Esophagus squamous epithelium (tissue), 5 donors: Measurements from ENCODE around the gene CYP3A5. TPM values are rescaled to one million over a fixed set of nuclear protein-coding genes. Genes with fewer than 3 reads are reported as not detected.

Experiments
- DNase-seq: peaks from one replicate; lab custom pipeline; 2025; lab: John Stamatoyannopoulos, UW
- H3K27ac ChIP-seq, 4 donors: fragments of 200-600 bp; sonication (generic); one replicate each; pipeline ENCODE4 v1.5.1; 2016 to 2019; ENCODE audit warnings: mild to moderate bottlenecking in 1 of 4
- H3K27me3 ChIP-seq, 4 donors: fragments of 200-600 bp; sonication (generic); 1 replicate in 3 of 4; 2 replicates in 1 of 4; pipeline versions ENCODE4 v1.5.1 to v1.6.0; 2017 to 2021; ENCODE audit warnings: antibody characterized with exemption in 1 of 4
- H3K36me3 ChIP-seq, 3 donors: fragments of 200-600 bp; sonication (generic); one replicate each; pipeline ENCODE4 v1.5.1; 2016 to 2019
- H3K4me1 ChIP-seq, 3 donors: fragments of 200-600 bp; sonication (generic); one replicate each; pipeline ENCODE4 v1.5.1; 2017 to 2019
- H3K4me3 ChIP-seq, 4 donors: fragments of 200-600 bp; sonication (generic); 1 replicate in 3 of 4; 2 replicates in 1 of 4; pipeline ENCODE4 v1.5.1; 2016 to 2019; ENCODE audit warnings: mild to moderate bottlenecking in 2 of 4, moderate library complexity in 1 of 4
- H3K9me3 ChIP-seq, 3 donors: fragments of 200-600 bp; sonication (generic); one replicate each; pipeline ENCODE4 v1.5.1; 2016 to 2019
- POLR2A ChIP-seq, 4 donors: fragments of 450-650 bp; IDR thresholded peaks; one replicate each; pipeline ENCODE4 v1.6.1; 2017; ENCODE audit warnings: antibody characterized with exemption in 4 of 4, mild to moderate bottlenecking in 4 of 4, moderate library complexity in 3 of 4
- WGBS, 2 donors: methylation state at CpG; one replicate each; pipeline ENCODE4 v1.1.5; 2018; 5-methylcytosine and 5-hydroxymethylcytosine counted together
- intact Hi-C: fragments of 100-400 bp; cut with DNase I; formaldehyde crosslinking; loops from one replicate; pipeline ENCODE4 v1.15.0; 2022
- total RNA-seq, 4 donors: library from RNA; depleted of rRNA; stranded (reverse); fragments of >200 nt; gene quantifications; one replicate each; pipeline ENCODE4 v1.1.0, GENCODE V29; 2016
- TF ChIP-seq, protein P1 (sequence below), 6 experiments: fragments of 450-650 bp in 4 of 6; fragments of 200-600 bp in 2 of 6; sonication (generic) in 2 of 6; IDR thresholded peaks; one replicate each; pipeline ENCODE4 v1.5.1; 2016 to 2019; ENCODE audit warnings: antibody characterized with exemption in 6 of 6, mild to moderate bottlenecking in 4 of 6, moderate library complexity in 4 of 6
- donor health status: DM: yes; HTN: yes; CAD: no.

CYP3A5 gene
- total RNA-seq, 4 donors from 2014 or later: 34.5 to 99.8 (median 79.1) TPM

DNA sequence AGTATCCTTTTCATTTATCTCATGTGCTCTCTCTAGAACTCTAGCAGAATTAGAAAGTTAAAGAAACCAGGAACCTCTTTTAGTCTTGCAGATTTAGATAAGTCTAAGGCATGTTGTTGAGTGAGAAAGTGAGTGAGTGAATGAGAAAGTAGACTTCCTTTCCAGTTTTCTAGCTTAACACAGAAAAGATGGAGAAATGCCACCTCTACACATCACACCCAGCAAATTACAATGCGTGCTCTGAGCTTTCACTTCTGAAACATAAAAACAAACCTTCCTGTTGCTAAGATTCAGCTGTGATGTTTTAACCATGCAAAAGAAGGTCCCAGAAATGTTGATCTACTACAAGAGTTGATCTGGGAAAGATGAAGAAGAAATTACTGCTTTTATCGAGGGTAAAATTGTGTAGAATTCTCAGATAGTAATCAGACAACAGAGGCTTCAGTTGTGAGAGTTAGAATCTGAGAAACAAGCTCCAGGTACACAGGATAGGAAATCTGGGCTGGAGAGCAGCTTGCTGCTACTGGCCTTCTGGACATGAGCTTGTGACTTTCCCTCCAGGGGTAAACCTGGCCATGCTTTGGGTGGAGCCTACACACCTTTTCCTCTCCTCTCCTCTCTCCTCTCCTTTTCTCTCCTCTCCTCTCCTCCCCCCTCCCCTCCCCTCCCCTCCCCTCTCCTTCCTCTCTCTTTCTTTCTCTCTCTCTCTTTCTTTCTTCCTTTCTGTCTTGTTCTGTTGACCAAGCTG is 4.6 kb downstream of the CYP3A5 start:
- TF ChIP-seq, protein P1, sequence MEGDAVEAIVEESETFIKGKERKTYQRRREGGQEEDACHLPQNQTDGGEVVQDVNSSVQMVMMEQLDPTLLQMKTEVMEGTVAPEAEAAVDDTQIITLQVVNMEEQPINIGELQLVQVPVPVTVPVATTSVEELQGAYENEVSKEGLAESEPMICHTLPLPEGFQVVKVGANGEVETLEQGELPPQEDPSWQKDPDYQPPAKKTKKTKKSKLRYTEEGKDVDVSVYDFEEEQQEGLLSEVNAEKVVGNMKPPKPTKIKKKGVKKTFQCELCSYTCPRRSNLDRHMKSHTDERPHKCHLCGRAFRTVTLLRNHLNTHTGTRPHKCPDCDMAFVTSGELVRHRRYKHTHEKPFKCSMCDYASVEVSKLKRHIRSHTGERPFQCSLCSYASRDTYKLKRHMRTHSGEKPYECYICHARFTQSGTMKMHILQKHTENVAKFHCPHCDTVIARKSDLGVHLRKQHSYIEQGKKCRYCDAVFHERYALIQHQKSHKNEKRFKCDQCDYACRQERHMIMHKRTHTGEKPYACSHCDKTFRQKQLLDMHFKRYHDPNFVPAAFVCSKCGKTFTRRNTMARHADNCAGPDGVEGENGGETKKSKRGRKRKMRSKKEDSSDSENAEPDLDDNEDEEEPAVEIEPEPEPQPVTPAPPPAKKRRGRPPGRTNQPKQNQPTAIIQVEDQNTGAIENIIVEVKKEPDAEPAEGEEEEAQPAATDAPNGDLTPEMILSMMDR (IDR thresholded peaks at IDR 0.05): no peak
- no peak for TF ChIP-seq POLR2A (IDR thresholded peaks at IDR 0.05)
- intact Hi-C loops: no loop called here
- peaks cover 0 to 73% (median 4%) of the 10 kb centered on the region in 3 donors for H3K36me3 ChIP-seq
- WGBS, 2 donors: 53 to 64% methylated on average over 2 of the region's 2 CpGs
- no peak overlapping the region for H3K4me3 ChIP-seq
- H3K27ac ChIP-seq: no peak overlapping the region
- DNase-seq: no peak
- H3K9me3 ChIP-seq: no peaks in the 10 kb centered on the region
- no peaks in the 10 kb centered on the region for H3K27me3 ChIP-seq
- peaks cover 0 to 32% (median 0%) of the 10 kb centered on the region in 3 donors for H3K4me1 ChIP-seq

DNA sequence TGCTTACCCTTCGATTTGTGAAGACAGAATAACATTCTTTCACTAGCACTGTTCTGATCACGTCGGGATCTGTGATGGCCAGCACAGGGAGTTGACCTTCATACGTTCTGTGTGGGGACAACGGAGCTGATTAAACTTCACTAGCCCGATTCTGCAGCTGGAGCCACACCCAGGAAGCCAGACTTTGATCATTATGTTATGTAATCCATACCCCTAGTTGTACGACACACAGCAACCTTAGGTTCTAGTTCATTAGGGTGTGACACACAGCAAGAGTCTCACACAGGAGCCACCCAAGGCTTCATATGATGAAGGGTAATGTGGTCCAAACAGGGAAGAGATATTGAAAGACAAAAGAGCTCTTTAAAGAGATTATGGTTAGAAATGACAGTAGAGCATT is 7.2 kb downstream of the CYP3A5 start:
- 80 to 88% methylated on average over 7 of the region's 7 CpGs for WGBS, 2 donors
- no peak overlapping the region for H3K27ac ChIP-seq
- TF ChIP-seq, protein P1 (IDR thresholded peaks at IDR 0.05): no peak
- TF ChIP-seq POLR2A (IDR thresholded peaks at IDR 0.05): no peak
- no peaks in the 10 kb centered on the region for H3K9me3 ChIP-seq
- DNase-seq: no peak
- peaks cover 0 to 10% (median 0%) of the 10 kb centered on the region in 3 donors for H3K4me1 ChIP-seq
- no peaks in the 10 kb centered on the region for H3K27me3 ChIP-seq
- intact Hi-C loops: no loop called here
- no peak overlapping the region for H3K4me3 ChIP-seq
- H3K36me3 ChIP-seq: peaks cover 0 to 98% (median 4%) of the 10 kb centered on the region in 3 donors

DNA sequence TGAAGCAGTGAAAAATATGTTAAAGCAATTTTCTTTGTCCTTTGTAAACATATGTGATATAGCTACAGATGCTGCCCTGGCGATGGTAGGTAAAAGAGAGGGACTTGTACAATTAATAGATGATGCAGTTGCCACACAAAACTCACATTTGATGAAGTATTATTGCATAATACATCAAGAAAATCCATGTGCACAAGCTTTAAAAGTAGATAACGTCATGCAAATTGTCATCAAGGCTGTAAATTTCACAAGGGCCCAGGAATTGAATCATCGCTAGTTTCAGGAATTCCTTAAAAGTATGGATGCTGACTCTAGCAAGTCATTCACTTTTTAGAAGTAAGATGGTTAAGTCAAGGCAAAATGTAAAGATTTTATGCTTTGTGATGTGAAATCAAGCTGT is 10.0 kb downstream of the CYP3A5 start:
- 86 to 88% methylated on average over 3 of the region's 3 CpGs for WGBS, 2 donors
- Histone ChIP-seq H3K27me3 (no peaks in the 10 kb centered on the region), H3K36me3 (peaks cover 0 to 100% (median 4%) of the 10 kb centered on the region in 3 donors), H3K27ac (no peak overlapping the region), H3K4me3 (no peak overlapping the region), H3K4me1 (no peaks in the 10 kb centered on the region), H3K9me3 (no peaks in the 10 kb centered on the region)
- TF ChIP-seq, protein P1 (IDR thresholded peaks at IDR 0.05): no peak
- no peak for TF ChIP-seq POLR2A (IDR thresholded peaks at IDR 0.05)
- DNase-seq: no peak
- intact Hi-C loops: no loop called here

DNA sequence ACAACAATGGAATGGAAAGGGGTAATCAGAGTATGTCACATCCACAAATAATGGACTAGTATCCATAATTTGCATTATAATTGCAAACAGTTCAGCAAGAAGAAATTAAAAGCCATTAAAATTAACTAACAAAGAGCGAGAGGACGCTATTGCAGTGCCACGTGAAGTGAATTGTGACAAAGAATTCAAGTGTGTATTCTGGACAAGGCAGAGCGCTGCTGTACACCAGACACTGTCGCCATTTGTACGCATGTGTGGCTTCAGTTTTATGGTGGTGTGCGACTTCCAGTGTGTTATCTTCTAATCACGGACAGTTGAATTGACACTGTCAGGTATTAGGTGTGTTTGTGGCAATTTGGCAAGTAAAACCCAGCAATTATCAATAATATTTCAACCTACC is 11.3 kb downstream of the CYP3A5 start:
- TF ChIP-seq, protein P1 (IDR thresholded peaks at IDR 0.05): no peak
- no peak for TF ChIP-seq POLR2A (IDR thresholded peaks at IDR 0.05)
- Histone ChIP-seq H3K9me3 (no peaks in the 10 kb centered on the region), H3K36me3 (peaks cover 0 to 98% (median 4%) of the 10 kb centered on the region in 3 donors), H3K27ac (no peak overlapping the region), H3K27me3 (no peaks in the 10 kb centered on the region), H3K4me1 (no peaks in the 10 kb centered on the region), H3K4me3 (no peak overlapping the region)
- DNase-seq: no peak
- 93 to 96% methylated on average over 8 of the region's 8 CpGs for WGBS, 2 donors
- intact Hi-C loops: no loop called here

DNA sequence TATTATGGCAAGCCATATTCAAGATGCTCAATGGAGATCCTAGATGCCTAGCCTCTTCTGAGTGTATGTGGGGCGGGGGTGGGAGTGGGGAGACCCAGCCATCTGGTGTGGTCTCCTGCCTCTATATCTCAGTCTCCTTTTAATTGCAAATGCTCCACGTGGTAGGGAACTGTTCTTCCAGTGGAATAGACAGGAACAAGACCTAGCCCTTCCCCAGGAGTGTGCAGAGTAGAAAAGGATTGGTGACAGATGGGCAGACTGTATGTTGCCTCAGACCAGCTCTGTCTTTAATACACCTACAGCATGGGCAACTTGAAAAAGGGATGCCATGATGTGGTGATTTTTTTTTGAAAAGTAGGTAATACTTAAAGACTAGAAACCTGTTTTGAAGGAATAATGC is 12.6 kb downstream of the CYP3A5 start:
- intact Hi-C loops: no loop called here
- 27 to 100% methylated on average over 1 of the region's 2 CpGs for WGBS, 2 donors
- DNase-seq: no peak
- Histone ChIP-seq H3K27ac (no peak overlapping the region), H3K9me3 (no peaks in the 10 kb centered on the region), H3K4me3 (no peak overlapping the region), H3K27me3 (no peaks in the 10 kb centered on the region), H3K36me3 (peaks cover 0 to 98% (median 4%) of the 10 kb centered on the region in 3 donors), H3K4me1 (no peaks in the 10 kb centered on the region)
- no peak for TF ChIP-seq POLR2A (IDR thresholded peaks at IDR 0.05)
- TF ChIP-seq, protein P1 (IDR thresholded peaks at IDR 0.05): no peak
